ENCODE data around the gene LYPD5.

DNA sequence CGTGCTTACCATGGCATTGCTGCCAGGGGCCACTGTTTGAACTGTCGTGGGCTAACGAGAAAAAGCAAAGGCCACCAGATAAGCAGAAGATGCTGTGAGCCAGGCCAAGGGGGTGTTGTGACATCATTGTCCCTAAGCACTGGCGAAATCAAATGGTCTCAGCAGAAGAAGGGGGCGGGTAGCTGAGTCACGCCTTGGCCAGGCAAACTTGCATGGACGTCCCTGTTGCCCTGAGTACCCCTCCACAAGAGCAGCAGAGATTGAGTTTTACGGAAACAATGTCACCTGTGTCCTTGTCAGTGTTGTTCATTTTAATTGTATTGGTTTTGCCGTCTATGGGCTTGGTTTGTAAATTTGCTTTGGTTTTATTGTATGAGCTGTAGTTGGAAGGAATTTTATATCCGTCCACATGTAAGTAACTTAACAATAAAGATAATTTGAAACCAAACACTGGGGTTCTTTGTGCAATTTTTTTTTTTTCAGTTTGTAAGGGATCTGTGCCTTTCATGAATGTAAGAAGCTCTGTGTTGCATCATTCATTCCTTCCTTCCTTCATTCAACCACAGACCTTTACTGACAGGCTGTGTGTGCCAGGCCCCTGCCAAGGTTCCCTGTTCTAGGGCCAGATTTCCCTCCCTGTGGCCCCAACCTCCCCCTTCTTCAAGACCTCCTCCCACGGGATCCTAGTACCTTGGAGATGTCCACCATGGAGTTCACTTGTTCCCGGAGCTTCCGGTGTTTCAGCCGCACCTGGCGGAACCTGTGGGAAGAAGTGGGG, 33.8 kb downstream of the LYPD5 start:
- TF ChIP-seq, protein P1, sequence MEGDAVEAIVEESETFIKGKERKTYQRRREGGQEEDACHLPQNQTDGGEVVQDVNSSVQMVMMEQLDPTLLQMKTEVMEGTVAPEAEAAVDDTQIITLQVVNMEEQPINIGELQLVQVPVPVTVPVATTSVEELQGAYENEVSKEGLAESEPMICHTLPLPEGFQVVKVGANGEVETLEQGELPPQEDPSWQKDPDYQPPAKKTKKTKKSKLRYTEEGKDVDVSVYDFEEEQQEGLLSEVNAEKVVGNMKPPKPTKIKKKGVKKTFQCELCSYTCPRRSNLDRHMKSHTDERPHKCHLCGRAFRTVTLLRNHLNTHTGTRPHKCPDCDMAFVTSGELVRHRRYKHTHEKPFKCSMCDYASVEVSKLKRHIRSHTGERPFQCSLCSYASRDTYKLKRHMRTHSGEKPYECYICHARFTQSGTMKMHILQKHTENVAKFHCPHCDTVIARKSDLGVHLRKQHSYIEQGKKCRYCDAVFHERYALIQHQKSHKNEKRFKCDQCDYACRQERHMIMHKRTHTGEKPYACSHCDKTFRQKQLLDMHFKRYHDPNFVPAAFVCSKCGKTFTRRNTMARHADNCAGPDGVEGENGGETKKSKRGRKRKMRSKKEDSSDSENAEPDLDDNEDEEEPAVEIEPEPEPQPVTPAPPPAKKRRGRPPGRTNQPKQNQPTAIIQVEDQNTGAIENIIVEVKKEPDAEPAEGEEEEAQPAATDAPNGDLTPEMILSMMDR (IDR thresholded peaks at IDR 0.05; ENCODE audit: insufficient read depth, low read depth, low read length) = no peak
- no peak for TF ChIP-seq EZH2 (IDR thresholded peaks at IDR 0.05; ENCODE audit: insufficient read depth, low read length)

All from astrocyte (in vitro differentiated cells and primary cell).